Activated CD4-positive, alpha-beta T cell treated with anti-CD3 and anti-CD28 coated beads for 48 hours (primary cell): ENCODE measurements around the gene SATB2.

ENCODE experiments used
- DNase-seq: peaks from one replicate; pipeline ENCODE4 v3.0.0-alpha.2; 2020

The SATB2 gene

DNA sequence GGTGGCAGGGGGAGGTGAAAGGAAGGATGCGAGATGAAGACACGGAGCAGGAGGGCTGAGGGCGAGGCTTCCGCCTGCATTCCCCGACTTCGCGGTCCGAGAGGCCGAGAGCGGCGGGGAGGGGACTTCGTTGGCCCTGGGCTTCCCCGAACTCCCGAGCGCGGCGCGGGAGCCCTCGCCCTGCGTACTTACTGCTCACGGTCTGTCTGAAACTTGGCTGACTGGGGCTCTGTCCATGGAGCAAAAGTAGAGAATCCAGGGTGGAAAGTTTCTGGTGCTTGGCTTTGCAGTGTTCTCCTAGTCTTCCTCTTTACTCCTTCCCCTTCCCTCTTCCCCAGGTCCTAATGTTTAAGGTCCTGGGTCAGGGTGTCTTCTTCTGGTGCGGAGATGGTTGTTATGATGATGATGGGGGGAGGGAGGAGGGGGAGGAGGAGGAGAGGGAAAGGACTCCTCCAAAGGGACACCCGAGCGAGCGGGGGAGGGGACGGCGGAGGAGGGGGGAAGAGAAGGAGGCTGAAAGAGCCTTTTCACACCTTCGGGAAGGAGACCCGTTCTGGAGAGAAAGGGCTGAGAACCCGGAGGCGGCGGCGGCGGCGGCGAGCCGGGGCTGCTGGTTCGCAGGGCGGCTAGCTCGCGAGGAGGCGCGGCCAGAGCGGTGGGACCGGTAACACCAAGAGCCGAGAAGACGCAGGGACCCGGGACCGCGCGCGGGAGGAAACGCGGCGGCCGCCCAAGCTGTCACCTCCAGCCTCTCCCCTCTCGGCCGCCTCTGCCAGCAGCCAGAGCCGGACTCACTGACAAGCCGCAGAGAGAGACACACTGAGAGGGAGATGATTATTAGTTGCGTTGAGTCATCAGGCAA, at the start of gene SATB2:
TSS of gene SATB2 (minus strand) at position 793 of the 862 bp plus-strand sequence. CDS start 1,902 bp downstream, outside the sequence.
- DNase-seq, result peak; percentile 44

DNA sequence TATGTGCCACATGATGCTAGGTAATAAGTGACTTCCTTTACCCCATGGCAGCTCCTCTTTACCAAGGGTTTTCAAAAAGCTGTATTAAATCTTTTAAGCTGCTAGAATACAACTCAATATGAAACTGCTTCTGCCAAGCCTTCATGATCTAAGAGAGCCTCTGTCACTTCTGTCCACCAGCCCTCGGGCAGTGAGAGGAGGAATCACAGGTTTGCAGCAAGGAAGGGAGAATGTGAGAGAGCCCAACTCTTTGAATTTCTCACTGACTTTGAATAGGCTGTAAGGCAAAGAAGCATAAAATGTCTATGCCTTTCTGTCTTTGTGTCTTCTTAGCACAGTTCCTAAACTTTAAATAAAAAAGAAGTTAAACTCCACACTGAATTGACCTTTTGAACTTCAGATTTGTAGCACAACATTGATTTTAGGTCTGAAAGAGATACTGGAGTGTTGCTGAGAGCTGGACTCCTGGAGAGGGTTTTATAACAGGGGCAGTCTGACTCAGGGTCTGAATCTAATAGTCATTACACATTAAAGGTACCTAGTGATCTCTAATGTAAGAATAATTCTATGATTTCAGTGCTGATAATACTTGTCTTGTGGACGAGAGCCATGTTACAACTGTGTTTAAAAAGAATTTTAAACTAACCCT, 48.1 kb upstream of the SATB2 start:
- no peak for DNase-seq

DNA sequence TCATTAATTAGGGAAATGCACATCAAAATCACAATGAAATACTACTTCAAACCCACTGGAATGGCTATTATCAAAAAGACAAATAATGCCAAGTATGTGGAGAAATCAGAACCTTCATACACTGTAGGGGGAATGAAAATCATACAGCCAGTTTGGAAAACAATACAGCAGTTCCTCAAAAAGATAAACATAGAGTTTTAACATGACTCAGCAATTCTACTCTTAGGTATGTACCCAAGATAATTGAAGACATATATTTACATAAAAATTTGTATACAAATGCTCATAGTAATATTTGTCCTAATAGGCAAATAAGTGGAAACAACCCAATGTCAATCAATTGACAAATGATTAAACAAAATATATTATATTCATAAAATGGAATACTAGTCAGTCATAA, 45.4 kb upstream of the SATB2 start:
- DNase-seq, result no peak

DNA sequence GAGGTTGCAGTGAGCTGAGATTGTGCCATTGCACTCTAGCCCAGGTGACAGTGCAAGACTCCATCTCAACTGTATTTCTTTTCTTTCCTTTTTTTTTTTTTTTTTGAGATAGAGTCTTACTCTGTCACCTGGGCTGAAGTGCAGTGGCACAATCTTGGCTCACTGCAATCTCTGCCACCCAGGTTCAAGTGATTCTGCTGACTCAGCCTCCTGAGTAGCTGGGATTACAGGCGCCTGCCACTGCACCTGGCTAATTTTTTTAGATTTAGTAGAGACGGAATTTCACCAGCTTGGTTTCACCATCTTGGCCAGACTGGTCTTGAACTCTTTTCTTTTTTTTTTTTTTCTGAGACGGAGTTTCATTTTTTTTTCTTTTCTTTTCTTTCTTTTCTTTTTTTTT, 41.3 kb upstream of the SATB2 start:
- no peak for DNase-seq

DNA sequence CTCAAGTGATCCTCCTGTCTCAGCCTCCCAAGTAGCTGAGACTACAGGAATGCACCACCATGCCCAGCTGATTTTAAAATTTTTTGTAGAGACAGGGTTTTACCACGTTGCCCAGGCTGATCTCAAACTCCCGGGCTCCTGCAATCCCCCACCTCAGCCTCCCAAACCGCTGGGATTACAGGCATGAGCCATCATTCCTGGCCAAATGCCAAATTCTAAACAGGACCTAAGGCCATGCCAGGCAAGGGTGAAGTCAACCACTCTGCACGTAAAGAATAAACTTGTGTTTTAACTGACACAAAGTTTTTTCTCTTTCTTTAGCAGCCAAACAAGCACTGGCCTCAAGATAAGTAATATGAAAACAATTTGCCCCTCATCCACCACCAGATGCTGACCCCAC, 37.4 kb upstream of the SATB2 start:
- DNase-seq, result no peak

DNA sequence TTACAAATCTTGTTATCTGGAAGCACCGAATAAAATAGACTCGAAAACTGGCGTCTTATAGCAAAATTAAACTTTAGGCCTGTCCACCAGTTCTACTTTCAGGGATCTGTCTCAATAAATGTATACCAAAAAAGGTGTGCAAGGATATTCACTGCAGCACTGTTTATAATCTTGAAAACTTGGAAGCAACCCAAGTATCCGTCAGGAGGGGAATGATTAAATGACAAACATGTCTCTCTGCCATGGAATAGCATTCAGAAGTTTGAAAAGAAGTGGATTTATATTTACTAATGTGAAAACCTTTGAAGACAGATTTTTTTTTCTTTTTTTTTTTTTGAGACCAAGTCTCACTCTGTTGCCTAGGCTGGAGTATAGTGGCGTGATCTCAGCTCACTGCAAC, 32.3 kb upstream of the SATB2 start:
- DNase-seq, result no peak

DNA sequence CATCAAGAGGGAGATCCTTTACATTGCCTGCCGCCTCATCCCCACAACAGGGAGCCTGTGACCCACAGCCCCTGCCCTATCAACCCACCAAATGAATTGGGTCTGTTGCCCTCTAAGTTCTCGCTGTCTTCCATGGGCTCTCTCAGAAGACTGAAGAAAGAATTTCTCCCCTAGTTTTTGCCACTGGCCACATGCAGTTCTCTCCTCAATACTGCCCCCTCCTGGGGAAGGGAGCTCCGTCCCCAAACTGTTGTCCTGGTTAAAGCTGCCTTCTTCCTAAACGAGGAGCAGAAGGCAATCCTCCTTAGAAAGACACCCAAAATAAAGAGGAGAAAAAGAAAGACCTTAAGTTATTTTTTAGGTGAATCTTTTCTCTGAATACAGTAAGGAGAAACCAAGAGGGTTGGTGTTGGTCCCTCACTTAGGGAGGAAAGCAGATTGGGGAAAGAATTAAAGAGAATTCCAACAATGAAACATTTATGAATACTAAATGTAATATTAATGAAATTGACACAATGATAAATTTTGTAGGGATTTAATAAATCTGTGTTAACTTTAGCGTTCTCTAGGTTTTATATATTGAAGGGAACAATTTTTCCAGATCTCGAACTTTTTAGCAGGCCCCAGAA, 31.1 kb upstream of the SATB2 start:
- peak; percentile 67 for DNase-seq

DNA sequence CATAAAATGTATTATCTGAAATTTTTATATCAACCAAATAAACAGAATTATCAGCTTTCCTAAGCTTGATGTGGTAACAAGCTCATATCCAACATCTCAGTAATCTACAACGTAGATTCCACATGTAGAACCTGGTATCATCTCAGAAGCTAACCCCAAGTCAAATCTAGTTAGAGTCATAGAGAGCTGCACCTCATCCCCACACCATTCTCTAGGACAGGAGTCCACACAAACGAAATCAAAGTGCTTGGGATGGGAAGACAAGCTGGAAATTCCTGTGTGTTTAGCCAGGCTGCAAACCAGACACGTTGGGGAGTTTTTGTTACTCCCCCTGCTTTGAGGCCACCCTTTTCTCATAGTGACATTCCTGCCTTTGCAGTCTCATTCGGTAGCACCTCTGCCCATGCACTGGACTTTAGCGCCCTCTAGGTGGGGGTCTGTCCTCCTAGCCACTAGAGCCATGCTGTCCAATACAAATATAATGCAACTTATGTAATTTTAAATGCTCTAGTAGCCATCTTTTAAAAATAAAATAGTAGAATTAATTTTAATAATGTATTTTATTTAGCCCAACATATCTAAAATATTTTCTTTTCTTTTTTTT, 28.1 kb upstream of the SATB2 start:
- peak; percentile 56 for DNase-seq

DNA sequence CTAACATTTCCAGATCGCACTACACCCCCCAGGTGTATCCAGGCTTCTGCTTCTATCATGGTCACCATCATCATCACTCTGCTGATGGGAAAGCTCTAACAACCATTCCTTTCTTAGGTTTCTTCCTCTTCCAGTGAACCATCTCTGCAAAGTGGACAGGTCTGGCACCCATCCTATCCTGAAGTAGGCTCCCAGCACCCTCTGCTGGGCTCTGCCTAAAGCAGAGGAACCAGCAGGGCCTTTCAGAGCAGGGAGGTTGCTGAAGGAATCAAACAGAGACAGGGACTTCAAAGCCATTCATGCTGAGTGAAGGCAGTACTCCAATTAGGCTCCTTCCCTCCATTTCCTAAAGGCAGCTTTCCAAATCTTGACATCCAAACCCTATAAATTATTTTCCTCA, 27.2 kb upstream of the SATB2 start:
- no peak for DNase-seq

DNA sequence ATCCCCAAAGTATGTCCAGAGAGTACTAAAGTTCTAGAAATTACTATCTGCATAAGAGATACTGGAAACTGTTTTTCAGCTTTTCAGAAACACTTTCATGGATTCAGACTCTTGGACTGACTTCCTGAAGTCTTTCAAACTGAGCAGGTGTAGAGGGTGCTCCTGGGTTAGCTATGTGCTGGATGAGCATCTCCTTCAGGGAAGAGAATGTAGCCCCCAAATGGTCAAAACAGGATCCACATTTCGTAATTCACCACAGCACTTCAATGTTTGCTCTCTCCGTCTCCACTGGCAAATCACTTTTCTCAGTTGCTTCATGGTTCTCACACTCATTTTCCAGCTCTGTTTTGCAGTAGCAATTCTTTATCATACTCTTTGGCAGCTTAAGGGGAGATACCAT, 23.2 kb upstream of the SATB2 start:
- no peak for DNase-seq

DNA sequence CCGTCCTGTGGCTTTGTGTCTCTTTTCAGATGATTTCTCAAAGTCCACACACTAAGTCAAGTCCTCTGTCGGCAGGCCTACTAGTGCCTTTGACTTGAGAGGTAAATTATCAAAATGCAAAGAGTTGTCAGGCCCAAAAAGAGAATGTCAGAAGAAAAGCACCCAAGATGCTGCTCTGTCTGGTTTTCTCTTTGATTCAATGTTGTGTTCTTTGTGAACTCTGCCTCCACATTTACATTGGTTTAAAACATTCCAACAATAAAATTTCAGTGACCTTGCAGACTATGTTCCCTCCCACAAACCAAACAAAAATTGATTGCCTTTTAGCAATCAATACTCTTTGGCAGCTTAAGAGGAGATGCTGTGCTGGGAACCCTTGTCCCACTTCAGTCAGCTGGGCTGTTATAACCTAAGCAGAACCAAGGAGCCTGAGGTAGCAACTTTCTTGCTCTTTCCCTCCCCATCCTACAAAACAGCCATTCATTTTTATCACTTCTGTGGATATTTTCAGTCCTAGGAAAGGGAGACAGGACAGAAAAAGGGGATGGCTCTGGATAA, 19.6 kb upstream of the SATB2 start:
- DNase-seq, result no peak

DNA sequence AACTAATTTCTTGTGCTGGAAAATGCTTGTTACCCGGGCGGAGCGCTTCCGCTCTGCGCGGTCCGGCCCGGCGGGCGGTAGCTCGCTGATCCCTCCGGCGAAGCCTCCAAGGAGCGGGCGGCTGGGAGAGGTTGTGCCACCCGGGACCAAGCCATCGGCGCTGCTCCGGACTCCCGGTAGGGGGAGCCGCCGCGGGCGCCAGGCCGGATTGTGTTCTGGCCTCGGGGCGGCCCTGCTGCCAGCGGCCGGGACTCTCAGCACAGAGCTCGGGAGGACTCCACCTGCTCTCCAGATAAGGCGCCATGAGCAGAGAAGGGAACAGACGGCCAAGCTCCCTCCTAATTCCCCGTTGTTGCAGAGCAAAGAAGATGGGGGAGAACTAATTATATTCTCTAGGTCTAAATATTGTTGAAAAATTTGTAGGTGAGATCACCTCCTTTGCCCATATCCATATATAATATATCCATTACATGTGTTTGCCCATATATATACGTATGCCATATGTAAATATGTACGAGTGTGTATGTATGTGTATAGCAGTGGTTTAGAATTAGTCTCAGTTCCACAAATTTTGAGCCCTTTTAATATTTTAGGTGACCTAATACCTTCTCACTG, 13.8 kb upstream of the SATB2 start:
- DNase-seq, result peak; percentile 70

DNA sequence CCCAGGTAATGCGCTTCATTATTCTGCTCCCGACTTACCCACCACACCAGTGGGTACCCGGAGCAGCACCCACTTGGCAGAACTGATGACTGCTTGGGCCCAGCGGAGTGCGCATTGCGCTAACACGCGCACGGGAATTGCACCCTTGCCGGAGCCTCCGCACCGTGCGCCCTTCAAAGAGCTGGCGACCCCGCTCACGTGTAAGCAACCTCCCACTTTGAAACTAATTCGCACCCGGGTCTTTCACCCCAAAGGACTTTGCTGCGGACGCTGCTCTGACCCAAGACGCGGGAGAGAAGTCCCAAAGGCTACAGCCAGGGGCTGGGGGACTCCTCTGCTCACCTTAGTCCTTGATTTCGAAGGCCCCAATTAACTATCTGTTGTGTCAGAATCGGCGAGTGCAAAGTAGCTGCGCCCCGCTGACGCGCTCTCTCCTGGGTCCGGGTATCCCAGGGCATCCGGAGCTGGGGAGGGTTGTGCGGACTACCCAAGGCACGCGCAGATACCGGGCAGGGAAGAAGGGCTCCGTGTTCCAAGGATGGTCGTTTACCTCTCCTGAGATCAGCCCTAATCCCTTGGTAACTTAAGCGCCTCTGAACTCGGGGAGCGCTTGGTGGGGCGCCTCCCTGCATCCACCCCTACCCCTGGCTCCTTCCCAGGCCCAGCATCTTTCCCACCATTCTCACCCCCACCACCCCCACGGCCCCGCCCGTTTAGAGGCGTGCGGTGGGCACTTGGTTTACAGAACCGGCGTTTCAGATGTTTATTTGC, 13.1 kb upstream of the SATB2 start:
- DNase-seq, result peak; percentile 9

DNA sequence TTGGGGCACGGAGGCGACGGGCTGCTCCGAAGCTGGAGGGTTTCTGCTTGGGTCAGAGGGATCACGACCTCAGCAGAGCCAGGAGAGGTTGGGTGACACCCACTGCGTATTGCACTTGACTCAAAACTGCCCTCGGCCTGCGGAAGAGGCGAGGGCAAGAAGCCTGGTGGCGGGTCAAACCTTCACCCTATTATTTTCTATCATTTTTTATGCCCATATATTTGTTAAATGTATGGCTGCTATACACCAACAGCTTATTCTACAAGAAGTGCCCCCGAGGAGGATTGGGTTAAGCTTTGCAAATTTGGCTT, 12.6 kb upstream of the SATB2 start:
- DNase-seq, result no peak

DNA sequence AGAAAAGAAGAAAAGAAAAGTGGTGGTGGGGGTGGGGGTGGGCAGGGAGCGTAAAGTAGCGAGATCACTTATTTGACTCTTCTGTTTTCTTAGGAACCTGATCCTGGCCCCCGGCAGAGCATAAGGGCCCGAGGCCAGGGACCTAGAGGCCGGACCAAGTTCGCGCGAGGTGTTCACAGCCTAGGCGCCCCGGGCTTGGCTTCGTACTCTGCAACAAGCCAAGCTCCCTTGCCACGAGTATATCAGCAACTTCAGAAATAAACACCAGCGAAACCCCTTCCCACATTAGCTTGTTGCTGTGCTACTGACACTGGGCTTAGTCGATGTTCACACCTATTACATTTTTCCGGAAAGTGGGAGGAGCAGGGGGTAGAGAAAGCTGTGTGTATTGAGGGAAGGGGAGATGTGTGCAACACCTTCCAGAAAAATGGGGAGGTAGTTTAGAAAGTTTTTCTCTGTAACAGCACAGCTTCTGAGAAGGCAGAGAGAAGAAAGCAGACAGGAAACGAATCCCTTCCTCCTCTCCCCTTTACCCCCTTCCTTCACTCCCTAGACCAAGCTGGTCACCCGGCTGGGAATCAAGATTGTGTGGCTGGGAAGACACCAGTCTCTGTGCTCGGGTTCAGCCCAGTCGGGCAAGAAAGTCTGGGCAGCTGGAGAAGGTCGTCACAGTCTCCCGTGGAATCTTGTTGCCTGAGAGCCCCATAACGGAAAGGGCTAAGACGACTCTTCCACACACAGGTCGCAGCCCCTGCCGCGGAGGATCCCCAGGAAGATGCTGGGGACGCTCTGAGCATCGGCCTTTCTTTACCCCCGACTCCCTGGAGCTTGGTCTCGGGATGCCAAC, 12.0 kb upstream of the SATB2 start:
- no peak for DNase-seq

DNA sequence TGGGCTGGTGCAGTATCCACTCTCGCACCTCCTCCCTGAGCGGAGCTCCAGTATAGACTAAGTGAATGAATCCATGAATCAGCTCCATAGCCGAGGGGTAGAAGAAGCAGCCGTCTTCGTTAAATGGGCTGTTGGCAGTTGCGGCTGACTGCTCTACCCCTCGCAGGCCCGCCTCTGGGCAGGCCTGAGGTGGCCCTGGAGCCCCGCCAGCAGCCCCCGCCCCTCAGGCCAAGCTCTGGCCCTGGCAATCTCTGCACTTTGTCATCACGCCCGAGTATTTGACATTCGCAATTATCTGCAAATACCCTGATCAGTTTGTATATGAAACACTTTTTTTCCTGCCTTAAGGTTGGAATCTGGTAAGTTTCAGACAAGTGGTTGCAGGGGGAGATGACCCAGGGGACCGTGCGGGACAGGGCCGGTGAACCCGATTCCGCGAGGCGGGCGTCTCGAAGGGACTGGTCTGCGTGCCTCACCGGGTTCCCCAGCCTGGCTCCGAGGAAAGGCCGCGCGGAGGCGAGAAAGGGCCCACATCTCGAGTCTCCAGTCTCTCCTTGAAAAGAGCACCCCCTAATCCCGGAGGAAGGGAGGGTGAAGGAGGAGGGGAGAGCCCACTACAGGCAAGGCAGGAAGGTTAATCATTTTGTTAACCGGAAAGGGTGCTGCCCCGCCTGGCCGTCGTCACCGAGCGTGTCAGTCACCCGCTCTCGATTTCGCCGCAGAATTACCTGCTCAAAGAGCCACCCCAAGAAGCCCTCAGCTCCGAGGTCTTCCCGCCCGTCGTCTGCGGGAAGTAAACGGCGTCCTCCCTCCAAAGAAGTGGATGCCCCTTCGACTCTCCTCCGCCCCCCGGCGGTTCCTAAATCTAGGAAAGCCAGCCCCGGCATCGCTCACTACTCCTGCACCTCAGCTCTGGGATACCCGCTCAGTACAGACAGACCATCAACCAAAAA, 11.1 kb upstream of the SATB2 start:
- DNase-seq, result peak; percentile 54

DNA sequence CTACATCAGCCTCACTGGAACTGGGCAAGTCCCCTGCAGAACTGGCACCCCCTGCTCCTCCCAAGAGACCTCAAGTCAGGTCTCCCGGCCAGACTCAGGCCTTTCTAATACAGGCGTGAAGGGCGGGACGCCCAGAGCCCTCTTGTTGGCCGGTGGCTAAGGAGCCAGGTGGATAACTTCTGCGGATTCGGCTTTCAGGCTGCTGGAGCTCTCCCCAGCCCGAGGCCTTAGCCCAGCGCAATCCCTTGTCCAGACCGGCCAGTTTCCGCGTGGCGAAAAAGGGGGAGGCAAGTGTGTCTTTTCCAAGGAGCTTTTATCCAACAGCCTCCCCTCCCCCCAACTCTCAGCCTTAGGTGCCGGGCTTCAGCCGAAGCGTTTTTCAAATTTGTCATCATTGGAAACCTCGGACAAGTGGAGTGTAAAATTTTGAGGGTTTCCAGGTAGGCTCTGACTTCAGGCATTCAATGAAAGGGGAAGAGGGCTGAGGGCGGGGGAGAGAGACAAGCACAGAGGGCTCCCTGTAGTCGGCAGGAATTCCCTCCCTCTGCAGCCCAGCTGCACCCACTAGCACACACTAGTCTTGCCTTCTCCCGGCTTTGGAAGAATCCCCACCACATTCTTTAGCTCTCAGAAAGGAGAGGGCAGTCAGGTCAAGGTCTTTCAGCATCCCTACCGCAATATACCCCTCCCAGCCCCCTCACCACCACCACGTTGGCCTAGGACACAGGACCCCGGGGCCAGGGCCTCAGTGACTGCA, 9.5 kb upstream of the SATB2 start:
- no peak for DNase-seq

DNA sequence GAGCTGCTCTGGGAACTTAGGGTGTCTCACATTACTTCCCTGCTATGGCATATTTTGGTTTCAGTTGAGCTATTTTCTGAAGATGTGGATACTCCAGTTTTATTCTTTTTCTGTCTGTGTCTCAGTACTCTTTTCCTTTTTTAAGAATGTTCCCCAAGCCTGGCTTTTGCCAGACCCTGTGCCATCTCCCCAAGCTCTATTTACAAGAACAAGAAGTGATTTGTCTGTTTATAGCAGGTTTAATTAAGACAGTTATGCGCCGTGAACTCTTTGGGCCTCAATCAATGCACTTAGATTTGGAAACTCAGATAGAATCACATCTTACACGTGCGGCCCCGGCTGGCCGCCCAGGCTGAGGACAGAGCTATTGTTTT, 8.9 kb upstream of the SATB2 start:
- no peak for DNase-seq

DNA sequence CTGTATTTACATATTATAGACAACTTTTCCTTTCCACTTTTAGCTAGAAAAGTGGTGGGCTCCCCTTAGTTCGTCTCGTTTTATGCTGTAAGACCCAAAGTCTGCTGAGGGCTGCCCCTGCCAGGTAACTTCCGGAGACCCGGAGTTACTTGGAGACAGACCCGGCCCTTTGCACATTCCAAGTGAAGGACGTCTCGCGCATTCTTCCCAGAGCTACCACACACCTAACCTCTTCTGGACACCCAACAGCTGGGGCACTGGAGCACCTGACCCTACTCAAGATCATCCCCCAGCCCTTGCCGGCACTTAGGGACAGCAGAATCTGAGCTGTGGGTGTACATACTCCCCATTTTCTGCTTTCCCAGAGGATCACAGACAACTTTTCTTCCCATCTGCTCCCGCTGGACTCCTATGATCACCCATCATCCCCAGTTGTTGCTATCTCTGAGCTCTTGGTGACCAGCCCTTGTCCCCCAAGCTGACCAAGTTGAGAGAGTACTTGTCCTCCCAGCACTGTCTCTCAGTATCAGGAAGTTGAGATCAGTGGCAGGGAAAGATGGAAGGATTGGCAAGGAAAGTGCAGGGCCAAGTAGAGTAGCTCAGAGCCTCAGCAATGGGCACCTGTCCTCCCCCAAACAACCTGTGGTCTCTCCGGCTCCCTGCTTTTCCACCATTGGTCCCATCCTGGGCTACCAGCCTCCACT, 8.4 kb upstream of the SATB2 start:
- no peak for DNase-seq
